HepG2 (cell line): ENCODE data around the gene HSP90AB1. TPM values are rescaled to one million over a fixed set of nuclear protein-coding genes. Genes with fewer than 3 reads are reported as not detected.

ENCODE experiments used
- CREB1 ChIP-seq, 2 experiments: fragments of 450-650 bp in 1 of 2; IDR thresholded peaks; 2 replicates each; pipeline ENCODE4 v1.6.1; 2016 to 2017; ENCODE audit warnings: control low read depth in 1 of 2, mild to moderate bottlenecking in 1 of 2, missing compliant biosample characterization in 1 of 2, missing genetic modification characterization in 1 of 2
- HDAC6 ChIP-seq: fragments of 200-600 bp; sonication (generic); IDR thresholded peaks from 2 replicates; pipeline ENCODE4 v1.7.0; 2017; ENCODE audit warnings: mild to moderate bottlenecking, antibody characterized with exemption, low read length, low read depth
- NR2C2 ChIP-seq: sonication (generic); formaldehyde crosslinking; IDR thresholded peaks from 2 replicates; pipeline ENCODE4 v1.4.0; 2020; ENCODE audit warnings: missing genetic modification reagents, mild to moderate bottlenecking, moderate library complexity, borderline replicate concordance
- PHB2 ChIP-seq: fragments of 450-650 bp; IDR thresholded peaks from 2 replicates; pipeline ENCODE4 v1.6.1; 2018; ENCODE audit not compliant: partially characterized antibody
- RARA ChIP-seq: IDR thresholded peaks from 2 replicates; pipeline ENCODE4 v1.6.1; 2016; ENCODE audit warnings: missing genetic modification reagents, missing compliant biosample characterization
- SRSF4 ChIP-seq: fragments of 200-400 bp; formaldehyde crosslinking; IDR thresholded peaks from one replicate; pipeline ENCODE4 v1.6.1; 2018; ENCODE audit warnings: mild to moderate bottlenecking, low read depth, low read length, moderate library complexity; ENCODE audit not compliant: poor library complexity, severe bottlenecking
- TBL1XR1 ChIP-seq: fragments of 150-350 bp; IDR thresholded peaks from 2 replicates; pipeline ENCODE4 v1.6.1; 2014; ENCODE audit warnings: borderline replicate concordance, low read length; ENCODE audit not compliant: partially characterized antibody
- ZFX ChIP-seq: sonication (generic); formaldehyde crosslinking; IDR thresholded peaks from 2 replicates; pipeline ENCODE4 v1.4.0; 2020; ENCODE audit warnings: mild to moderate bottlenecking, low read depth, missing genetic modification reagents, moderate library complexity
- ZNF354B ChIP-seq: sonication (generic); formaldehyde crosslinking; IDR thresholded peaks from 2 replicates; pipeline ENCODE4 v1.8.0; 2022; ENCODE audit warnings: mild to moderate bottlenecking, missing genetic modification reagents
- ZNF652 ChIP-seq: IDR thresholded peaks from 2 replicates; pipeline ENCODE4 v1.6.1; 2016; ENCODE audit warnings: low read depth, borderline replicate concordance
- ZSCAN21 ChIP-seq: sonication (generic); formaldehyde crosslinking; IDR thresholded peaks from 2 replicates; pipeline ENCODE4 v1.8.0; 2022; ENCODE audit warnings: mild to moderate bottlenecking, missing genetic modification reagents, moderate library complexity, borderline replicate concordance
- ZSCAN29 ChIP-seq: sonication (generic); formaldehyde crosslinking; conservative IDR thresholded peaks from 2 replicates; pipeline ENCODE4 v1.4.0; 2020; ENCODE audit warnings: mild to moderate bottlenecking, missing genetic modification reagents
- ZSCAN9 ChIP-seq: IDR thresholded peaks from 2 replicates; pipeline ENCODE4 v1.6.1; 2016; ENCODE audit warnings: borderline replicate concordance
- polyA plus RNA-seq, 8 experiments: library from polyadenylated mRNA; depleted of rRNA in 3 of 8; stranded (reverse) in 7 of 8; unstranded in 1 of 8; fragments of >200 nt; fragmentation: Illumina TruSeq in 4 of 8; extraction: Trizol in 4 of 8; gene quantifications; 2 replicates each; pipeline versions ENCODE4 v1.2.1 to v1.2.3, GENCODE V29; 2011 to 2016; ENCODE audit warnings: low read depth in 4 of 8, missing spikeins in 1 of 8, mixed read lengths in 1 of 8; ENCODE audit not compliant: insufficient read depth in 1 of 8
- total RNA-seq, 5 experiments: library from RNA; depleted of rRNA; stranded (reverse); fragments of >200 nt; fragmentation: Illumina TruSeq; extraction: Trizol; gene quantifications; 2 replicates each; pipeline ENCODE4 v1.2.3, GENCODE V29; 2016; ENCODE audit warnings: low read depth in 1 of 5
- TF ChIP-seq, protein P1 (sequence below), 2 experiments: fragments of 450-650 bp in 1 of 2; sonication (generic) in 1 of 2; formaldehyde crosslinking in 1 of 2; IDR thresholded peaks; 2 replicates each; pipeline versions ENCODE4 v1.6.1 to v1.8.0; 2016 to 2022; ENCODE audit warnings: antibody characterized with exemption in 1 of 2, mild to moderate bottlenecking in 1 of 2, missing genetic modification reagents in 1 of 2
- TF ChIP-seq, protein P2 (sequence below): sonication (generic); formaldehyde crosslinking; conservative IDR thresholded peaks from 2 replicates; pipeline ENCODE4 v1.4.0; 2020; ENCODE audit warnings: missing genetic modification reagents
- TF ChIP-seq, protein P3 (sequence below): sonication (generic); formaldehyde crosslinking; IDR thresholded peaks from 2 replicates; pipeline ENCODE4 v1.8.0; 2023; ENCODE audit warnings: mild to moderate bottlenecking, missing genetic modification reagents

HSP90AB1 gene
- total and polyA plus RNA-seq, 2 of the 13 experiments (the other 11 are each of a cell fraction or from before 2014, with no cell fraction given), result 1,325 to 1,472 TPM

GRCh38 chr6:44237813-44238433, 9.0 kb upstream of the HSP90AB1 start (continued):
- TF ChIP-seq, protein P1, sequence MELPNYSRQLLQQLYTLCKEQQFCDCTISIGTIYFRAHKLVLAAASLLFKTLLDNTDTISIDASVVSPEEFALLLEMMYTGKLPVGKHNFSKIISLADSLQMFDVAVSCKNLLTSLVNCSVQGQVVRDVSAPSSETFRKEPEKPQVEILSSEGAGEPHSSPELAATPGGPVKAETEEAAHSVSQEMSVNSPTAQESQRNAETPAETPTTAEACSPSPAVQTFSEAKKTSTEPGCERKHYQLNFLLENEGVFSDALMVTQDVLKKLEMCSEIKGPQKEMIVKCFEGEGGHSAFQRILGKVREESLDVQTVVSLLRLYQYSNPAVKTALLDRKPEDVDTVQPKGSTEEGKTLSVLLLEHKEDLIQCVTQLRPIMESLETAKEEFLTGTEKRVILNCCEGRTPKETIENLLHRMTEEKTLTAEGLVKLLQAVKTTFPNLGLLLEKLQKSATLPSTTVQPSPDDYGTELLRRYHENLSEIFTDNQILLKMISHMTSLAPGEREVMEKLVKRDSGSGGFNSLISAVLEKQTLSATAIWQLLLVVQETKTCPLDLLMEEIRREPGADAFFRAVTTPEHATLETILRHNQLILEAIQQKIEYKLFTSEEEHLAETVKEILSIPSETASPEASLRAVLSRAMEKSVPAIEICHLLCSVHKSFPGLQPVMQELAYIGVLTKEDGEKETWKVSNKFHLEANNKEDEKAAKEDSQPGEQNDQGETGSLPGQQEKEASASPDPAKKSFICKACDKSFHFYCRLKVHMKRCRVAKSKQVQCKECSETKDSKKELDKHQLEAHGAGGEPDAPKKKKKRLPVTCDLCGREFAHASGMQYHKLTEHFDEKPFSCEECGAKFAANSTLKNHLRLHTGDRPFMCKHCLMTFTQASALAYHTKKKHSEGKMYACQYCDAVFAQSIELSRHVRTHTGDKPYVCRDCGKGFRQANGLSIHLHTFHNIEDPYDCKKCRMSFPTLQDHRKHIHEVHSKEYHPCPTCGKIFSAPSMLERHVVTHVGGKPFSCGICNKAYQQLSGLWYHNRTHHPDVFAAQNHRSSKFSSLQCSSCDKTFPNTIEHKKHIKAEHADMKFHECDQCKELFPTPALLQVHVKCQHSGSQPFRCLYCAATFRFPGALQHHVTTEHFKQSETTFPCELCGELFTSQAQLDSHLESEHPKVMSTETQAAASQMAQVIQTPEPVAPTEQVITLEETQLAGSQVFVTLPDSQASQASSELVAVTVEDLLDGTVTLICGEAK (IDR thresholded peaks at IDR 0.05), result no peak
- TF ChIP-seq, protein P1 (CRISPR knock-in tag; IDR thresholded peaks at IDR 0.05), result peak; percentile 53; the same call in 1 of the 2 replicates
- no peak; the same call in 1 of the 2 replicates for TF ChIP-seq RARA (CRISPR knock-in tag)
- TF ChIP-seq ZSCAN21 (CRISPR knock-in tag), result peak; percentile 77
- peak; percentile 70; the same call in 1 of the 2 replicates for TF ChIP-seq ZNF354B
- peak; percentile 92 for TF ChIP-seq ZFX (CRISPR knock-in tag)
- no peak for TF ChIP-seq TBL1XR1
- TF ChIP-seq NR2C2, result peak; percentile 19; the same call in 1 of the 2 replicates
- TF ChIP-seq ZNF652, result no peak
- TF ChIP-seq, protein P2, sequence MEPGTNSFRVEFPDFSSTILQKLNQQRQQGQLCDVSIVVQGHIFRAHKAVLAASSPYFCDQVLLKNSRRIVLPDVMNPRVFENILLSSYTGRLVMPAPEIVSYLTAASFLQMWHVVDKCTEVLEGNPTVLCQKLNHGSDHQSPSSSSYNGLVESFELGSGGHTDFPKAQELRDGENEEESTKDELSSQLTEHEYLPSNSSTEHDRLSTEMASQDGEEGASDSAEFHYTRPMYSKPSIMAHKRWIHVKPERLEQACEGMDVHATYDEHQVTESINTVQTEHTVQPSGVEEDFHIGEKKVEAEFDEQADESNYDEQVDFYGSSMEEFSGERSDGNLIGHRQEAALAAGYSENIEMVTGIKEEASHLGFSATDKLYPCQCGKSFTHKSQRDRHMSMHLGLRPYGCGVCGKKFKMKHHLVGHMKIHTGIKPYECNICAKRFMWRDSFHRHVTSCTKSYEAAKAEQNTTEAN (CRISPR knock-in tag), result peak; percentile 59; the same call in 1 of the 2 replicates
- no peak for TF ChIP-seq SRSF4
- TF ChIP-seq, protein P3, sequence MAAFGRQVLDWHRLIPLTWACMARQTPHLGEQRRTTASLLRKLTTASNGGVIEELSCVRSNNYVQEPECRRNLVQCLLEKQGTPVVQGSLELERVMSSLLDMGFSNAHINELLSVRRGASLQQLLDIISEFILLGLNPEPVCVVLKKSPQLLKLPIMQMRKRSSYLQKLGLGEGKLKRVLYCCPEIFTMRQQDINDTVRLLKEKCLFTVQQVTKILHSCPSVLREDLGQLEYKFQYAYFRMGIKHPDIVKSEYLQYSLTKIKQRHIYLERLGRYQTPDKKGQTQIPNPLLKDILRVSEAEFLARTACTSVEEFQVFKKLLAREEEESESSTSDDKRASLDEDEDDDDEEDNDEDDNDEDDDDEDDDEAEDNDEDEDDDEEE (CRISPR knock-in tag), result 0 out of 2 replicates have a peak, but pooled peaks have one; percentile 43
- 0 out of 2 replicates have a peak, but pooled peaks have one; percentile 50 for TF ChIP-seq ZSCAN9 (CRISPR knock-in tag)
- 0 out of 2 replicates have a peak, but pooled peaks have one; percentile 7 for TF ChIP-seq ZSCAN29 (CRISPR knock-in tag)
- TF ChIP-seq CREB1 (IDR thresholded peaks at IDR 0.05), result peak; percentile 75
- no peak; the same call in 1 of the 2 replicates for TF ChIP-seq CREB1 (CRISPR knock-in tag; IDR thresholded peaks at IDR 0.05)
- TF ChIP-seq HDAC6, result no peak
- TF ChIP-seq PHB2, result no peak
